ENCODE data around the gene DGAT2L6.

DNA sequence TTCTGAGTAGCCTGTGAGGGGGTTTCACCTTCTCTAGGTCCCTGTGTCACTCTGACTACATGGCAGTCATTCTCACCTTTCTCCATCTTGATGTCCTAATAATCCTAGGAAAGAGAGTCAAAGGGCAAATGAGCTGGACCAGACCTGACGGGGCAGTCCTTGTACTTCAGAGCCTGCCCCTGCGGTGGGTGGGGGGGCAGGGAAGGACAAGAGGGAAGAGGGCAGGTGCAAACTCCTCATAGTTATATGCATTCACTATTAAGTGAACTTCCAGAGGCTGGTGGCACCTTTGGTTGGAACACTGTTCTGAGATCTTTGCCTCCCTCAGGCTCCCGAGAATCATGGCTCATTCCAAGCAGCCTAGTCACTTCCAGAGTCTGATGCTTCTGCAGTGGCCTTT lies 57.1 kb downstream of the DGAT2L6 start, which contains the start of gene AWAT1:
- no peak for TF ChIP-seq EZH2phosphoT487 (IDR thresholded peaks at IDR 0.05; ENCODE audit: unreplicated experiment)
- TF ChIP-seq, protein P1, sequence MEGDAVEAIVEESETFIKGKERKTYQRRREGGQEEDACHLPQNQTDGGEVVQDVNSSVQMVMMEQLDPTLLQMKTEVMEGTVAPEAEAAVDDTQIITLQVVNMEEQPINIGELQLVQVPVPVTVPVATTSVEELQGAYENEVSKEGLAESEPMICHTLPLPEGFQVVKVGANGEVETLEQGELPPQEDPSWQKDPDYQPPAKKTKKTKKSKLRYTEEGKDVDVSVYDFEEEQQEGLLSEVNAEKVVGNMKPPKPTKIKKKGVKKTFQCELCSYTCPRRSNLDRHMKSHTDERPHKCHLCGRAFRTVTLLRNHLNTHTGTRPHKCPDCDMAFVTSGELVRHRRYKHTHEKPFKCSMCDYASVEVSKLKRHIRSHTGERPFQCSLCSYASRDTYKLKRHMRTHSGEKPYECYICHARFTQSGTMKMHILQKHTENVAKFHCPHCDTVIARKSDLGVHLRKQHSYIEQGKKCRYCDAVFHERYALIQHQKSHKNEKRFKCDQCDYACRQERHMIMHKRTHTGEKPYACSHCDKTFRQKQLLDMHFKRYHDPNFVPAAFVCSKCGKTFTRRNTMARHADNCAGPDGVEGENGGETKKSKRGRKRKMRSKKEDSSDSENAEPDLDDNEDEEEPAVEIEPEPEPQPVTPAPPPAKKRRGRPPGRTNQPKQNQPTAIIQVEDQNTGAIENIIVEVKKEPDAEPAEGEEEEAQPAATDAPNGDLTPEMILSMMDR (conservative IDR thresholded peaks at IDR 0.05; ENCODE audit: low read depth in 2 of 2) = no peak
- TF ChIP-seq ZNF114 (CRISPR knock-in tag; IDR thresholded peaks at IDR 0.05) = no peak
- TF ChIP-seq EZH2 (IDR thresholded peaks at IDR 0.05; ENCODE audit: low read depth, unreplicated experiment) = no peak
- TF ChIP-seq POLR2AphosphoS5 (IDR thresholded peaks at IDR 0.05; ENCODE audit: low read depth) = no peak
- TF ChIP-seq, protein P2, sequence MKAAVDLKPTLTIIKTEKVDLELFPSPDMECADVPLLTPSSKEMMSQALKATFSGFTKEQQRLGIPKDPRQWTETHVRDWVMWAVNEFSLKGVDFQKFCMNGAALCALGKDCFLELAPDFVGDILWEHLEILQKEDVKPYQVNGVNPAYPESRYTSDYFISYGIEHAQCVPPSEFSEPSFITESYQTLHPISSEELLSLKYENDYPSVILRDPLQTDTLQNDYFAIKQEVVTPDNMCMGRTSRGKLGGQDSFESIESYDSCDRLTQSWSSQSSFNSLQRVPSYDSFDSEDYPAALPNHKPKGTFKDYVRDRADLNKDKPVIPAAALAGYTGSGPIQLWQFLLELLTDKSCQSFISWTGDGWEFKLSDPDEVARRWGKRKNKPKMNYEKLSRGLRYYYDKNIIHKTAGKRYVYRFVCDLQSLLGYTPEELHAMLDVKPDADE (IDR thresholded peaks at IDR 0.05) = no peak
- TF ChIP-seq, protein P3, sequence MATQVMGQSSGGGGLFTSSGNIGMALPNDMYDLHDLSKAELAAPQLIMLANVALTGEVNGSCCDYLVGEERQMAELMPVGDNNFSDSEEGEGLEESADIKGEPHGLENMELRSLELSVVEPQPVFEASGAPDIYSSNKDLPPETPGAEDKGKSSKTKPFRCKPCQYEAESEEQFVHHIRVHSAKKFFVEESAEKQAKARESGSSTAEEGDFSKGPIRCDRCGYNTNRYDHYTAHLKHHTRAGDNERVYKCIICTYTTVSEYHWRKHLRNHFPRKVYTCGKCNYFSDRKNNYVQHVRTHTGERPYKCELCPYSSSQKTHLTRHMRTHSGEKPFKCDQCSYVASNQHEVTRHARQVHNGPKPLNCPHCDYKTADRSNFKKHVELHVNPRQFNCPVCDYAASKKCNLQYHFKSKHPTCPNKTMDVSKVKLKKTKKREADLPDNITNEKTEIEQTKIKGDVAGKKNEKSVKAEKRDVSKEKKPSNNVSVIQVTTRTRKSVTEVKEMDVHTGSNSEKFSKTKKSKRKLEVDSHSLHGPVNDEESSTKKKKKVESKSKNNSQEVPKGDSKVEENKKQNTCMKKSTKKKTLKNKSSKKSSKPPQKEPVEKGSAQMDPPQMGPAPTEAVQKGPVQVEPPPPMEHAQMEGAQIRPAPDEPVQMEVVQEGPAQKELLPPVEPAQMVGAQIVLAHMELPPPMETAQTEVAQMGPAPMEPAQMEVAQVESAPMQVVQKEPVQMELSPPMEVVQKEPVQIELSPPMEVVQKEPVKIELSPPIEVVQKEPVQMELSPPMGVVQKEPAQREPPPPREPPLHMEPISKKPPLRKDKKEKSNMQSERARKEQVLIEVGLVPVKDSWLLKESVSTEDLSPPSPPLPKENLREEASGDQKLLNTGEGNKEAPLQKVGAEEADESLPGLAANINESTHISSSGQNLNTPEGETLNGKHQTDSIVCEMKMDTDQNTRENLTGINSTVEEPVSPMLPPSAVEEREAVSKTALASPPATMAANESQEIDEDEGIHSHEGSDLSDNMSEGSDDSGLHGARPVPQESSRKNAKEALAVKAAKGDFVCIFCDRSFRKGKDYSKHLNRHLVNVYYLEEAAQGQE (IDR thresholded peaks at IDR 0.05; ENCODE audit: unreplicated experiment) = no peak
- no peak for TF ChIP-seq CREB1 (CRISPR knock-in tag; IDR thresholded peaks at IDR 0.05; ENCODE audit: low read depth)
- TF ChIP-seq JUNB (IDR thresholded peaks at IDR 0.05; ENCODE audit: unreplicated experiment) = no peak
- TF ChIP-seq ZNF331 (CRISPR knock-in tag; IDR thresholded peaks at IDR 0.05; ENCODE audit: low read depth) = no peak
- TF ChIP-seq NANOG (IDR thresholded peaks at IDR 0.05; ENCODE audit: borderline replicate concordance) = no peak
- TF ChIP-seq STAT1 (IDR thresholded peaks at IDR 0.05; ENCODE audit: unreplicated experiment) = no peak

All from GM23338 (cell line).